ENCODE results near the gene BCL11A.

BCL11A gene

GRCh38 chr2:60486067-60486466, 67.4 kb downstream of the BCL11A start:
- TF ChIP-seq TAF1 (IDR thresholded peaks at IDR 0.05; ENCODE audit: low read depth): no peak
- no peak for TF ChIP-seq TEAD4 (IDR thresholded peaks at IDR 0.05)
- TF ChIP-seq TCF12 (IDR thresholded peaks at IDR 0.05; ENCODE audit: low read depth): no peak
- no peak for TF ChIP-seq USF1 (IDR thresholded peaks at IDR 0.05)
- no peak for TF ChIP-seq REST (IDR thresholded peaks at IDR 0.05; ENCODE audit: low read depth)
- TF ChIP-seq FOXM1 (IDR thresholded peaks at IDR 0.05; ENCODE audit: borderline replicate concordance, low read depth): no peak
- no peak for TF ChIP-seq ZBTB7A (IDR thresholded peaks at IDR 0.05; ENCODE audit: low read depth)

GRCh38 chr2:60485550-60485949, 67.9 kb downstream of the BCL11A start:
- TF ChIP-seq EP300 (IDR thresholded peaks at IDR 0.05; ENCODE audit: borderline replicate concordance) (no peak), TEAD4 (IDR thresholded peaks at IDR 0.05) (no peak), CEBPB (IDR thresholded peaks at IDR 0.05) (no peak), ZBTB7A (IDR thresholded peaks at IDR 0.05; ENCODE audit: low read depth) (no peak), RAD21 (IDR thresholded peaks at IDR 0.05; ENCODE audit: low read depth) (no peak), EGR1 (IDR thresholded peaks at IDR 0.05) (no peak), USF1 (IDR thresholded peaks at IDR 0.05) (no peak), MAX (IDR thresholded peaks at IDR 0.05) (no peak), FOXM1 (IDR thresholded peaks at IDR 0.05; ENCODE audit: borderline replicate concordance, low read depth) (no peak), TCF12 (IDR thresholded peaks at IDR 0.05; ENCODE audit: low read depth) (no peak), CREB1 (IDR thresholded peaks at IDR 0.05; ENCODE audit: low read depth) (no peak), TAF1 (IDR thresholded peaks at IDR 0.05; ENCODE audit: low read depth) (no peak)

GRCh38 chr2:60485055-60485454, 68.4 kb downstream of the BCL11A start:
- TF ChIP-seq RAD21 (IDR thresholded peaks at IDR 0.05; ENCODE audit: low read depth) (no peak), CEBPB (IDR thresholded peaks at IDR 0.05) (no peak), USF1 (IDR thresholded peaks at IDR 0.05) (no peak), ZBTB7A (IDR thresholded peaks at IDR 0.05; ENCODE audit: low read depth) (no peak), REST (IDR thresholded peaks at IDR 0.05; ENCODE audit: low read depth) (no peak), FOXM1 (IDR thresholded peaks at IDR 0.05; ENCODE audit: borderline replicate concordance, low read depth) (no peak), EGR1 (IDR thresholded peaks at IDR 0.05) (no peak), NFIC (IDR thresholded peaks at IDR 0.05) (no peak), TEAD4 (IDR thresholded peaks at IDR 0.05) (no peak), MAX (IDR thresholded peaks at IDR 0.05) (no peak), CREB1 (IDR thresholded peaks at IDR 0.05; ENCODE audit: low read depth) (no peak), EP300 (IDR thresholded peaks at IDR 0.05; ENCODE audit: borderline replicate concordance) (no peak), YY1 (IDR thresholded peaks at IDR 0.05; ENCODE audit: low read depth) (no peak), TCF12 (IDR thresholded peaks at IDR 0.05; ENCODE audit: low read depth) (no peak), TAF1 (IDR thresholded peaks at IDR 0.05; ENCODE audit: low read depth) (no peak)

- no peak for TF ChIP-seq CEBPB (IDR thresholded peaks at IDR 0.05)
- TF ChIP-seq EP300 (IDR thresholded peaks at IDR 0.05; ENCODE audit: borderline replicate concordance): no peak
- TF ChIP-seq TAF1 (IDR thresholded peaks at IDR 0.05; ENCODE audit: low read depth): no peak
- TF ChIP-seq ZBTB7A (IDR thresholded peaks at IDR 0.05; ENCODE audit: low read depth): no peak
- no peak for TF ChIP-seq RAD21 (IDR thresholded peaks at IDR 0.05; ENCODE audit: low read depth)
- TF ChIP-seq TEAD4 (IDR thresholded peaks at IDR 0.05): no peak
- no peak for TF ChIP-seq CREB1 (IDR thresholded peaks at IDR 0.05; ENCODE audit: low read depth)
- TF ChIP-seq TCF12 (IDR thresholded peaks at IDR 0.05; ENCODE audit: low read depth): no peak
- TF ChIP-seq REST (IDR thresholded peaks at IDR 0.05; ENCODE audit: low read depth): no peak
- TF ChIP-seq FOXM1 (IDR thresholded peaks at IDR 0.05; ENCODE audit: borderline replicate concordance, low read depth): no peak
- no peak for TF ChIP-seq USF1 (IDR thresholded peaks at IDR 0.05)
- no peak for TF ChIP-seq MAX (IDR thresholded peaks at IDR 0.05)
- no peak for TF ChIP-seq EGR1 (IDR thresholded peaks at IDR 0.05)
- TF ChIP-seq YY1 (IDR thresholded peaks at IDR 0.05; ENCODE audit: low read depth): no peak
- TF ChIP-seq NFIC (IDR thresholded peaks at IDR 0.05): no peak
Observed at GRCh38 chr2:60484133-60484645, 69.3 kb downstream of the BCL11A start.

Measured in Ishikawa (cell line).